ENCODE measurements around the gene CIAPIN1.

CIAPIN1 gene

DNA sequence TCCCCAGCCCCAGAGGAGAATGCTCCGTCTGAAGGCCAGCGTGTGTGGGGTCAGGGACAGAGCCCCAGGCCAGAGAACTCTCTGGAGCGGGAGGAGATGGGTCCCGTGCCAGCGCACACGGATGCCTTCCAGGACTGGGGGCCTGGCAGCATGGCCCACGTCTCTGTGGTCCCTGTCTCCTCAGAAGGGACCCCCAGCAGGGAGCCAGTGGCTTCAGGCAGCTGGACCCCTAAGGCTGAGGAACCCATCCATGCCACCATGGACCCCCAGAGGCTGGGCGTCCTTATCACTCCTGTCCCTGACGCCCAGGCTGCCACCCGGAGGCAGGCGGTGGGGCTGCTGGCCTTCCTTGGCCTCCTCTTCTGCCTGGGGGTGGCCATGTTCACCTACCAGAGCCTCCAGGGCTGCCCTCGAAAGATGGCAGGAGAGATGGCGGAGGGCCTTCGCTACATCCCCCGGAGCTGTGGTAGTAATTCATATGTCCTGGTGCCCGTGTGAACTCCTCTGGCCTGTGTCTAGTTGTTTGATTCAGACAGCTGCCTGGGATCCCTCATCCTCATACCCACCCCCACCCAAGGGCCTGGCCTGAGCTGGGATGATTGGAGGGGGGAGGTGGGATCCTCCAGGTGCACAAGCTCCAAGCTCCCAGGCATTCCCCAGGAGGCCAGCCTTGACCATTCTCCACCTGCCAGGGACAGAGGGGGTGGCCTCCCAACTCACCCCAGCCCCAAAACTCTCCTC, 64.5 kb downstream of the CIAPIN1 start:
- DNase-seq (ENCODE audit: low read depth) = no peak

DNA sequence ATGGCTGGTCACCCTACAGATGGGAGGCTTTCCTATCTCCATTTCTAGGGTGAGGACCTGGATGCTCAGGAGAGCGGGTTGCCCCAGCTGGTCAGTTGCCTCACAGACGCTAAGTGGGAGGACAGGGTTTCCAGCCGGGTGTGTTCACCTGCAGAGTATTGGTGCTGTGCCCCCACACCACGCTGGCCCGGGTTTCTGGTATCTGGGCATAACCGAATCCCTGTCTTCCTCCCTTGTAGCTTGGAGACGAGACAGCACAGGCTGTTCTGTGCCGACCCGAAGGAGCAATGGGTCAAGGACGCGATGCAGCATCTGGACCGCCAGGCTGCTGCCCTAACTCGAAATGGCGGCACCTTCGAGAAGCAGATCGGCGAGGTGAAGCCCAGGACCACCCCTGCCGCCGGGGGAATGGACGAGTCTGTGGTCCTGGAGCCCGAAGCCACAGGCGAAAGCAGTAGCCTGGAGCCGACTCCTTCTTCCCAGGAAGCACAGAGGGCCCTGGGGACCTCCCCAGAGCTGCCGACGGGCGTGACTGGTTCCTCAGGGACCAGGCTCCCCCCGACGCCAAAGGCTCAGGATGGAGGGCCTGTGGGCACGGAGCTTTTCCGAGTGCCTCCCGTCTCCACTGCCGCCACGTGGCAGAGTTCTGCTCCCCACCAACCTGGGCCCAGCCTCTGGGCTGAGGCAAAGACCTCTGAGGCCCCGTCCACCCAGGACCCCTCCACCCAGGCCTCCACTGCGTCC, 65.2 kb downstream of the CIAPIN1 start:
- no peak for DNase-seq (ENCODE audit: low read depth)

DNA sequence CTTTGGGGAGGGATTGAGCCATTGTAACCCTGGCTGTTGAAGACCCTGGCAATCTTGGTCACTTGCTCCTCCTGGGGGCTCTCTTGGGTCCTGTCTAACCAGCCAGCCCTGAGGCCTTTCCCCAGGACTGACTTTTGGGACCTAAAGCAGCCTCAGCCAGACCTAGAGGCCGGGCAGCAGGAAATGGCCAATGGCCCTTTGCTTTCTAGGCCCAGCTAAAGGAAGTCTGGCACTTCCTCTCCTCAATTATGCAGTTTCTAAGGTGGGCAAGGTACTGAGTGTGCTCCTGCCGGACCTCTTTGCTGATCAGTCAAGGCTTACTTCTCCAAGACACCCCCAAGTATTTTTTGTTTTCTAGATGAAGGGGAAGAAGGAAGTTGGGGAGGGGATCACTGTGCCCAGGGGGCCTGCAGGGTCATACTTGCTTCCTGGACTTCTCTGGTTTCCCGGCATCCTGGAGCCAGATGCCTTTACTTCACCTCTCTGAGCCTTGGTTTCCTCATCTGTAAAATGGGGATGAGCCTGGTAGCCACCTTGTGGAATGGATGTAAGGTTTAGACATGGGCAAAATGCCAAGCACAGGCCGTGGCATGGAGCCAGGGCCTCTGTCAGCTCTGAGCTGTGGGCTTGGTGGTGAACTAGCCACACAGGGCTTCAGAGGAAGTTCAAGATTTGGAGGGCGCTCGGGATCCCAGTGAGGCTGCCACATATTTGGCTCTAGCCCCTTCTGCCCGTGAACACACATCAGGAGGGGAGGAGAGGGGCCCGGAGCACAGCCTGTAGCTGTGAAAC, 66.3 kb downstream of the CIAPIN1 start:
- DNase-seq (ENCODE audit: low read depth) = no peak

DNA sequence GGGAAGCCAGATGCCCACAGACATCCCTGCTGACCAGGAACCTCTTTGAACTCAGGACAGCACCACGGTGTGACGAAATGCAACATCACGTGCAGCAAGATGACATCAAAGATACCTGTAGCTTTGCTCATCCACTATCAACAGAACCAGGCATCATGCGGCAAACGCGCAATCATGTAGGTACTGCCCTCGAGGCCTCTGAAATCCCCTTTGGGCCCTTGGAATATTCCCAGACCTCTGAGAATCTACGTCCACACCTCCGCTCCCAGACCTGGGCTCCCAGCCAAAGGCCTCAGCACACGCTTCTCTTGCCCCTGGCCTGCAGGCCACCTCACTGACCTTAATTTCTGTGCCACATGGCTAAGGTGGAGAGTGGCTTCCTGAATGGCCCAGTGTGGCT, 67.6 kb downstream of the CIAPIN1 start:
- DNase-seq (ENCODE audit: low read depth) = no peak
